ENCODE data around the gene HRK.

The HRK gene

DNA sequence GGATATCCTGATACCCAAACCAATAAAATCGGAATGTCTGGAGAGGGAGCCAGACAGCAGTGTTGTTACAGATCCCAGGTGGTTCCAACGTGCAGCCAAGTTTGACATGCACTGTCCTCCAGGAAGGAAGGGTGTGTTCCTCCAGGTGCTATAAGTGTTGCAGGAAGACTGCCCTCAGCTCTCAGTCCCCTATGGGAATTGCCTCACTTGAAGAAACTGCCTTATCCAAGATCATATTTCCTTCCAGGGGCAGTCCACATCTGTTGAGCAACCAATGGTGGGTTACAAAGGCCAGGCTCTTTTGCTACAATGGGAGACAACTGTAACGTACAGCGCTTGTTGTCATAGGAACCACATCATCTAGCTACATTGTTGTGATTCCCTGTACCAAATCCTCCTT is 16.2 kb upstream of the HRK start:
- DNase-seq = no peak

- no peak for DNase-seq
Measured at GRCh38 chr12:116896411-116896924, 15.2 kb upstream of the HRK start.

GRCh38 chr12:116894913-116895312 is 13.7 kb upstream of the HRK start:
- DNase-seq = no peak

GRCh38 chr12:116892349-116893140 is 11.3 kb upstream of the HRK start:
- no peak for DNase-seq

DNA sequence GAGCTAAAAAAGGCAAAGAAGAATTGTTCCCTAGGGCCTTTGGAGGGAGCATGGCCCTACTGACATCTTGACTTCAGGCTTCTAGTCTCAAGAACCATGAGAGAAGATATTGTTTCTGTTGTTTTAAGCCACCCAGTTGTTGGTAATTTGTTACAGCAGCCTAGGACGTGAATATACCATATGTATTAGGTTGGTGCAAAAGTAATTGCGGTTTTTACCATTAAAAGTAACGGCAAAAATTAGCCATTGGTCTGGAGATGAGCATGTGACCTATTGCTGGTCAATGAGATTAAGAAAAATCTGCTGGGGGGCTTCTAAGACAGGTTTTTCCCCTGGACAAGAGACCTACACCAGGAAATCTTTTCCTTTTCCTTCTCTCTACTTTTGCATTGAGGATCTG is 9.8 kb upstream of the HRK start:
- DNase-seq = no peak

DNA sequence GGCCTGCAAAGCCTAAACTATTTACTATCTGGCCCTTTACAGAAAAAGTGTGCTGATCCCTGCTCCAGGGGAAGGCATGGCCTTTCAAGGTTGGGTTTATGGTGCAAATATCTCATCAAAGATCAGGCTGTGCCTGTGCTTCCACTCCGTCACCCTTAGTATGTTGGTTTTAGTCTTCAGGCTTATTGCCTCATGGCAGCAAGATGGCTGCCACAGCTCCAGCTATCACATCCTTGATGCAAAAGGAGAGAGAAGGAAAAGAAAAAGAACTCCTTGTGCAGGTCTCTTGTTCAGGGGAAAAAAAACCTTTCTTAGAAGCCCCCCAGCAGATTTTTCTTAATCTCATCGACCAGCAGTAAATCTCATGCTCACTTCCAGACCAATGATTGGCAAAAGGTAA is 9.1 kb upstream of the HRK start:
- DNase-seq = no peak

- DNase-seq = no peak
Measured at GRCh38 chr12:116887897-116888296, 6.7 kb upstream of the HRK start.

GRCh38 chr12:116887244-116887643 is 6.0 kb upstream of the HRK start:
- no peak for DNase-seq

DNA sequence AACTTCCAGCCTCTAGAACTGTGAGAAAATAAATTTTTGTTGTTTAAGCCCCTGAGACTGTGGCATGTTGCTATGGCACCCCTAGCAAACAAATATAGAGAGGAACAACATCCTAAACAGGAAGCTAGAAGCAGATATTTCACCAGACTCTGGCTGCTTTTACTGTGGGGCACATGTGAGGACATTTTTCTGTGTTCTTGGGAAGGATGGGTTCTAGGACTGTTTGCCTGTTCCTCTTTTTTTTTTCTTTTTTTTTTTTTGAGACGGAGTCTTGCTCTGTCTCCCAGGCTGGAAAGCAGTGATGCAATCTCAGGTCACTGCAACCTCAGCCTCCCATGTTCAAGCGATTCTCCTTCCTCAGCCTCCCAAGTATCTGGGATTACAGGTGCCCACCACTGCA is 4.2 kb upstream of the HRK start:
- DNase-seq = no peak

- no peak for DNase-seq
Measured at GRCh38 chr12:116884871-116885270, 3.6 kb upstream of the HRK start.

DNA sequence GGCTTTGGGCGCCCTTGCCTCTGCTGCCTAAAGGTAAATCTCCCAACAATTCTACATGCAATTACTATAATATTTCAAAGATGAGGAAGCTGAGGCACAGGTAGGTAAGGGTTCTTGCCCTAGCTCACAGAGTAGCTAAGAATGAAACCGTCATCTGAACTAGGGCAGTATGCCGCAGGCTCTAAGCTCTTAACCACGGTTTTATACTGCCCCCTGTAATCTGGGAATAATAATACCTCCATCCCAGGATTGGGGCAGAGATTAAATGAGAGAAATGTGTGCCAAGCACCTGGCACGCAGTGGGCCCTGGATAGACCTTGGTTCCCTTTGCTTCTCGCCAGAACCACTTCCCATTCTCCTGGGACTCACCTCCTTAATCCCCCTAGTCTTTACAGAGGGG is 1.5 kb upstream of the HRK start:
- DNase-seq = peak; percentile 44

GRCh38 chr12:116881877-116882507 is 751 bp upstream of the HRK start:
- DNase-seq = no peak

- peak; percentile 39 for DNase-seq
Measured at GRCh38 chr12:116880817-116881324, 370 bp downstream of the HRK start.

DNA sequence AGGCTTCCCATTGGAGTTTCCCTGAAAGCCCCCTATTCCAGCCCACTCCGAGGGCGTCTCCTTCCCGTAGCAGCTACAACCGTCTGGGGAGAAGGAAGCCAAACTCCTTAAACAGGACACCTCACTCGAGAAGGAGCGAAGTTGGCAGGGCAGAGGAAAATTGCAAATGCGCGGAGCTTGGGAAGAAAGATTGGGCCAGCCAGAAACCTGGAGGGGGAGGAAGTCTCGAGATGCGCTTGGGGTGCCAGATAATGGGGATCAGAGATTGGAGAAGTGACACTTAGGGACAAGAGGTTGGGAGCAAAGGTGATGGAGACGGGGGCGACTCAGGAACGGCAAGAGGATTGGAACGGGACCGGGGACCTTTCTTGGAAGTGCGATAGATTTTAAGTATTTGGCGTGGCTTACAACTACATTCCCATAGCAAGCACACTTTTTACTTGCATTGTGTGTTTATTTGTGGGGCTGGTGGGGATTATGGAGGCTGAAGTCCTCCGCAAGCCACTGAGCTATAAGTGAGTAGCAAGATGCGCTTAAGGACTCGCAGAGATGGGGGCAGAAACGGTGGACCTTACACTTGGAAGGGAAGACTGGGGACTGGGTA is 926 bp downstream of the HRK start:
- no peak for DNase-seq

- DNase-seq = no peak
Measured at GRCh38 chr12:116879509-116880212, 1.6 kb downstream of the HRK start.

DNA sequence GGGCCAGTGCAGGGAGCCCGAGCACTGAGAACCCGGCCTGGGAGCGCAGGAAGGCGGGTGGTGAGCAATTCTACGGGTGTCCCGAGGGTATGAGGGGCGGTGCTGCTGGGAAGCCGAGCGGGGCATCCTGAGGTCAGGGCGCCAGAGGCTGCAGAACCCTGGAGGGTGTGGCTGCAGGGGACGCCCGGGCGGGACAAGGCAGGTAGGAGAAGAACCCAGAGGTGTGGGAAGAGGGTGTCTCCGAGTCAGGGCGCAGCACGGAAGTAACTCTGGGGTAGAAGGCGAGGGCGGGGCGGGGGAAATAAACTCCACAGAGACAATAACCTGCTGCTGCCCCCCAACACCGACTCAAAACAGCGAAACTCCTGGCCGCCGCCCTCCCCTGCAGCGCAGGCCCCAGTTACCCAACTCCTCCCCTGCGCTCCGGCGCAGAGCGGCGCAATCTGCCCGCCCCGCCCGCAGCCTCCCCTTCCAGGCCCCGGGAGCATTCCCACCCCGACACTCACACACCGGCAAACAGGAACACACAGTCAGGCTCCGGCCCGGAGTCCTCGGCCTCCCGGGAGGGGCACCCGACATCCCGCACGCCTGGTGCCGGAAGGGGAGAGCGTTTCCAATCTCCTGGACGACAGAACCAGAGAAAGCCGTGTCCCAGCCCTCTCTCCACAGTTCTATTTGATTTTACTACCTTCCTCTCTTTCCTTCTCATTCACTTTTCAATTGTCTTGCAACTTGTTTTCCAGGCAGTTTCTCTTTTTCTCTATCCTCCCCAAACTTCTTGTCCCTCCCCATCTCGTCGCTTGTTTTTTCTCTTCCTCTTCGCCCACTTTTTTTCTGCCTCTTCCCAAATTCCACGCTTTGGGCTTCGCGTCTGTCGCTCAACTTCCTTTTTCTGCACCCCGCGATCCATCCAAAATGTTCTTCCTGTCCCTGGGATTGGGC is 2.4 kb downstream of the HRK start:
- DNase-seq = no peak

DNA sequence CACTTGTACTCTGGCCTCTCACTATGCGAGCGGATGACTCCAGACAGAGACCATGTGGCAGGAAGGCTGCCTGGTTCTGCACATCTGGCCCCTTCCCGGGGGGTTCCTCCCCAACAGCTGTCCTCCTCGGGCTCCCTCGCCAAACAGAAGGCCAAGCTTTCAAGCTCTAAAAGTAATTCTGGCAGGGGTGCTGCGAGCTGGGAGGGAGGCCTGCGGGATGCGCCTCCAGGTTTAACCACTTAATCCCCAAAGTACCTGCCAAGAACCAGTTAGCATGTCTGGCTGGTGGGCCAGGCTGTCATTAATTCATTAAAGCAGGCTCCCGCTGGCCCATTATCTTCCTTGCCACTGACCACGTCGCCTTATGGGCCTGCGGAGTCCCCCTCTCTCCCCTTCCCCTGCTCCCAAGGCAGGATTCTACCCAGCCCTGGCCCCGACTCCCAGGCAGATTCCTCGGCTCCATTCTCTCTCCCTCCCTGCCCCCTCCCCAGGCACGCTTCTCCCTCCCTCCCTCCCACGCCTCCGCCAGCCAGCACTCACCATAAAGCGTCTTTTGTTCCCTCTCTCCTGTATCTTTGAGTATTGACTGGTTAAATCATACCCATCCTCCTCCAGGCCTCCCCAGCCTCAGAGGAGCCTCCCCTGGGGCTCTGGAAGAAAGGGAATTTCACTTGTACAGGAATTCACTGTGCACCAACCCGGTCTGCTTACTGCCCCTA is 4.9 kb downstream of the HRK start:
- no peak for DNase-seq

DNA sequence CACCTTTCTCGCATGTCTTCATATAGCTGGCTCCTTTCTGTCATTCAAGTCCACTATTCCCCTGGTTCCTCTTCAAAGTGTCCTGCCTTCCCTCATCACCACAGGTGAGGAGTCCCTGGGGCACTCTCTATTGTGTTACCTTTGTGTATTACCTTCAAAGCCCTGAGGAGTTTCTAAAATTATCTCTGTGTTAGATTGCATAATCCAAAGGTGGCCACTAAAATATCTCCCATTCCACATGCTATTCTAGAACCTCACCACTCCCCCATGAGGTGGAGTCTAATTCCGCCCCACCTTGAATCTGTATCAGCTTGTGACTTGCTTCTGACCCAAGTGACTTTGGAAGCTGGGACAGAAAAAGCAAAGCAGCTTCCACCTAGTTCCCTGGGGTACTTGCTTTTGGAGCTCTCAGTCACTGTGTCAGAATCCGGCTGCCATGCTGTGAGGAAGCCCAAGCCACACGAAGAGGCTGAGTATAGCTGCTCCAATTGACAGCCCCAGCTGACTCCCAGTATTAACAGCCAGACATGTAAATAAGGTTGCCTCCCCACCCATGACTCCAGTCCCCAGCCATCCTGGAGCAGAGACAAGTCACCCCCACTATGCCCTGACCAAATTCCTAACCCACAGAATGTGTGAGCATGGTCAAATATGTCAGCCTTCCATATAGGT is 6.8 kb downstream of the HRK start:
- DNase-seq = no peak

DNA sequence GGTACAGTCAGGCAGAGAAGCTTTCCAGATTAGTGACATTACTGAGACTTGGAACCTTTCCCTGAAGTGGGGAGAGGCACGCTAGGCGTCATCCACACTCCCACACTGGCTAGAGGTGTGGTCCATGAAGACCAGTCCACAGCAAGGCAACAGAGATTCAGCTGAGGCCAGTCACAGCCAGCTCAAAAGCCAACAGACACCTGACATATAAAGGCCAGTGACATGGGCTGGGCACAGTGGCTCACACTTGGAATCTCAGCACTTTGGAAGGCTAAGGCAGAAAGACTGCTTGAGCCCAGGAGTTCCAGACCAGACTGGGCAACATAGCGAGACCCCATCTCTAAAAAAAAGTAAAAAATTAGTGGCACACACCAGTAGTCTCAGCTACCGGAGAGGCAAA is 10.9 kb downstream of the HRK start:
- no peak for DNase-seq

GRCh38 chr12:116867523-116867922 is 13.7 kb downstream of the HRK start:
- DNase-seq = no peak

All from fibroblast of skin of abdomen (primary cell).